ENCODE data around the gene MT4.

GRCh38 chr16:56577300-56577625, 12.4 kb downstream of the MT4 start:
- TF ChIP-seq, protein P1, sequence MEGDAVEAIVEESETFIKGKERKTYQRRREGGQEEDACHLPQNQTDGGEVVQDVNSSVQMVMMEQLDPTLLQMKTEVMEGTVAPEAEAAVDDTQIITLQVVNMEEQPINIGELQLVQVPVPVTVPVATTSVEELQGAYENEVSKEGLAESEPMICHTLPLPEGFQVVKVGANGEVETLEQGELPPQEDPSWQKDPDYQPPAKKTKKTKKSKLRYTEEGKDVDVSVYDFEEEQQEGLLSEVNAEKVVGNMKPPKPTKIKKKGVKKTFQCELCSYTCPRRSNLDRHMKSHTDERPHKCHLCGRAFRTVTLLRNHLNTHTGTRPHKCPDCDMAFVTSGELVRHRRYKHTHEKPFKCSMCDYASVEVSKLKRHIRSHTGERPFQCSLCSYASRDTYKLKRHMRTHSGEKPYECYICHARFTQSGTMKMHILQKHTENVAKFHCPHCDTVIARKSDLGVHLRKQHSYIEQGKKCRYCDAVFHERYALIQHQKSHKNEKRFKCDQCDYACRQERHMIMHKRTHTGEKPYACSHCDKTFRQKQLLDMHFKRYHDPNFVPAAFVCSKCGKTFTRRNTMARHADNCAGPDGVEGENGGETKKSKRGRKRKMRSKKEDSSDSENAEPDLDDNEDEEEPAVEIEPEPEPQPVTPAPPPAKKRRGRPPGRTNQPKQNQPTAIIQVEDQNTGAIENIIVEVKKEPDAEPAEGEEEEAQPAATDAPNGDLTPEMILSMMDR (IDR thresholded peaks at IDR 0.05; ENCODE audit: low read length), result no peak
- TF ChIP-seq EZH2 (optimal IDR thresholded peaks at IDR 0.05; ENCODE audit: low read depth, low read length) (no peak), EZH2phosphoT487 (IDR thresholded peaks at IDR 0.05; ENCODE audit: low read length) (no peak)

Data from MM.1S (cell line).